Measurements from ENCODE around the gene MTARC1.

The MTARC1 gene

GRCh38 chr1:220785166-220786056 is 1.3 kb upstream of the MTARC1 start:
- H3K9ac ChIP-seq (ENCODE audit: insufficient read length, low read depth): peak overlapping the region; percentile 90
- no peak for DNase-seq (ENCODE audit: low read depth, low spot score)
- no peaks in the 10 kb centered on the region for H3K36me3 ChIP-seq (ENCODE audit: insufficient read depth, insufficient read length, low read length)
- H3K27me3 ChIP-seq (ENCODE audit: insufficient read depth, insufficient read length): no peaks in the 10 kb centered on the region
- TF ChIP-seq YY1 (IDR thresholded peaks at IDR 0.05; ENCODE audit: insufficient read depth, insufficient read length) (no peak), ZNF274 (IDR thresholded peaks at IDR 0.05; ENCODE audit: low read depth, low read length) (no peak), SUZ12 (IDR thresholded peaks at IDR 0.05; ENCODE audit: extremely low read depth, insufficient read depth, insufficient read length) (no peak)
- H3K4me3 ChIP-seq (ENCODE audit: insufficient read length, low read depth): no peak overlapping the region
- peaks cover 9% of the 10 kb centered on the region for H3K4me1 ChIP-seq (ENCODE audit: insufficient read depth, insufficient read length)
- H3K9me3 ChIP-seq (ENCODE audit: insufficient read depth, low read length): no peaks in the 10 kb centered on the region

GRCh38 chr1:220786057-220786336 is 716 bp upstream of the MTARC1 start:
- H3K4me3 ChIP-seq (ENCODE audit: insufficient read length, low read depth): peak overlapping the region; percentile 80
- DNase-seq (ENCODE audit: low read depth, low spot score): no peak
- H3K9me3 ChIP-seq (ENCODE audit: insufficient read depth, low read length): no peaks in the 10 kb centered on the region
- TF ChIP-seq ZNF274 (IDR thresholded peaks at IDR 0.05; ENCODE audit: low read depth, low read length) (no peak), YY1 (IDR thresholded peaks at IDR 0.05; ENCODE audit: insufficient read depth, insufficient read length) (no peak), SUZ12 (IDR thresholded peaks at IDR 0.05; ENCODE audit: extremely low read depth, insufficient read depth, insufficient read length) (no peak)
- H3K36me3 ChIP-seq (ENCODE audit: insufficient read depth, insufficient read length, low read length): no peaks in the 10 kb centered on the region
- H3K9ac ChIP-seq (ENCODE audit: insufficient read length, low read depth): peak overlapping the region; percentile 90
- peaks cover 9% of the 10 kb centered on the region for H3K4me1 ChIP-seq (ENCODE audit: insufficient read depth, insufficient read length)
- no peaks in the 10 kb centered on the region for H3K27me3 ChIP-seq (ENCODE audit: insufficient read depth, insufficient read length)

- Histone ChIP-seq H3K4me3 (ENCODE audit: insufficient read length, low read depth) (peak overlapping the region; percentile 80), H3K9ac (ENCODE audit: insufficient read length, low read depth) (peak overlapping the region; percentile 90), H3K36me3 (ENCODE audit: insufficient read depth, insufficient read length, low read length) (peaks cover 5% of the 10 kb centered on the region), H3K4me1 (ENCODE audit: insufficient read depth, insufficient read length) (peaks cover 9% of the 10 kb centered on the region), H3K27me3 (ENCODE audit: insufficient read depth, insufficient read length) (no peaks in the 10 kb centered on the region), H3K9me3 (ENCODE audit: insufficient read depth, low read length) (no peaks in the 10 kb centered on the region)
- peak; percentile 33 for DNase-seq (ENCODE audit: low read depth, low spot score)
- TF ChIP-seq ZNF274 (IDR thresholded peaks at IDR 0.05; ENCODE audit: low read depth, low read length): no peak
- no peak for TF ChIP-seq YY1 (IDR thresholded peaks at IDR 0.05; ENCODE audit: insufficient read depth, insufficient read length)
- no peak for TF ChIP-seq SUZ12 (IDR thresholded peaks at IDR 0.05; ENCODE audit: extremely low read depth, insufficient read depth, insufficient read length)
Observed at GRCh38 chr1:220787069-220787619, 431 bp downstream of the MTARC1 start.

- H3K27me3 ChIP-seq (ENCODE audit: insufficient read depth, insufficient read length): no peaks in the 10 kb centered on the region
- no peak overlapping the region for H3K9ac ChIP-seq (ENCODE audit: insufficient read length, low read depth)
- no peak overlapping the region for H3K4me3 ChIP-seq (ENCODE audit: insufficient read length, low read depth)
- DNase-seq (ENCODE audit: low read depth, low spot score): no peak
- peaks cover 5% of the 10 kb centered on the region for H3K36me3 ChIP-seq (ENCODE audit: insufficient read depth, insufficient read length, low read length)
- no peaks in the 10 kb centered on the region for H3K9me3 ChIP-seq (ENCODE audit: insufficient read depth, low read length)
- TF ChIP-seq YY1 (IDR thresholded peaks at IDR 0.05; ENCODE audit: insufficient read depth, insufficient read length) (no peak), ZNF274 (IDR thresholded peaks at IDR 0.05; ENCODE audit: low read depth, low read length) (no peak), SUZ12 (IDR thresholded peaks at IDR 0.05; ENCODE audit: extremely low read depth, insufficient read depth, insufficient read length) (no peak)
- peaks cover 9% of the 10 kb centered on the region for H3K4me1 ChIP-seq (ENCODE audit: insufficient read depth, insufficient read length)
Observed at GRCh38 chr1:220788900-220789299, 2.2 kb downstream of the MTARC1 start.

GRCh38 chr1:220789532-220790147 is 2.9 kb downstream of the MTARC1 start:
- no peaks in the 10 kb centered on the region for H3K27me3 ChIP-seq (ENCODE audit: insufficient read depth, insufficient read length)
- H3K9me3 ChIP-seq (ENCODE audit: insufficient read depth, low read length): no peaks in the 10 kb centered on the region
- H3K36me3 ChIP-seq (ENCODE audit: insufficient read depth, insufficient read length, low read length): peaks cover 5% of the 10 kb centered on the region
- DNase-seq (ENCODE audit: low read depth, low spot score): no peak
- H3K4me1 ChIP-seq (ENCODE audit: insufficient read depth, insufficient read length): peaks cover 9% of the 10 kb centered on the region
- TF ChIP-seq ZNF274 (IDR thresholded peaks at IDR 0.05; ENCODE audit: low read depth, low read length) (no peak), YY1 (IDR thresholded peaks at IDR 0.05; ENCODE audit: insufficient read depth, insufficient read length) (no peak), SUZ12 (IDR thresholded peaks at IDR 0.05; ENCODE audit: extremely low read depth, insufficient read depth, insufficient read length) (no peak)
- H3K4me3 ChIP-seq (ENCODE audit: insufficient read length, low read depth): no peak overlapping the region
- H3K9ac ChIP-seq (ENCODE audit: insufficient read length, low read depth): no peak overlapping the region

- no peak overlapping the region for H3K9ac ChIP-seq (ENCODE audit: insufficient read length, low read depth)
- no peaks in the 10 kb centered on the region for H3K9me3 ChIP-seq (ENCODE audit: insufficient read depth, low read length)
- DNase-seq (ENCODE audit: low read depth, low spot score): no peak
Observed at GRCh38 chr1:220791285-220791684, 4.6 kb downstream of the MTARC1 start.

GRCh38 chr1:220791956-220792355 is 5.2 kb downstream of the MTARC1 start:
- peaks cover 8% of the 10 kb centered on the region for H3K36me3 ChIP-seq (ENCODE audit: insufficient read depth, insufficient read length, low read length)
- no peak for DNase-seq (ENCODE audit: low read depth, low spot score)
- no peaks in the 10 kb centered on the region for H3K9me3 ChIP-seq (ENCODE audit: insufficient read depth, low read length)
- H3K9ac ChIP-seq (ENCODE audit: insufficient read length, low read depth): no peak overlapping the region
- no peaks in the 10 kb centered on the region for H3K27me3 ChIP-seq (ENCODE audit: insufficient read depth, insufficient read length)
- no peak overlapping the region for H3K4me3 ChIP-seq (ENCODE audit: insufficient read length, low read depth)
- no peaks in the 10 kb centered on the region for H3K4me1 ChIP-seq (ENCODE audit: insufficient read depth, insufficient read length)
- TF ChIP-seq YY1 (IDR thresholded peaks at IDR 0.05; ENCODE audit: insufficient read depth, insufficient read length) (no peak), ZNF274 (IDR thresholded peaks at IDR 0.05; ENCODE audit: low read depth, low read length) (no peak), SUZ12 (IDR thresholded peaks at IDR 0.05; ENCODE audit: extremely low read depth, insufficient read depth, insufficient read length) (no peak)

More at GRCh38 chr1:220791285-220791684, 4.6 kb downstream of the MTARC1 start:
- no peak overlapping the region for H3K4me3 ChIP-seq (ENCODE audit: insufficient read length, low read depth)
- no peaks in the 10 kb centered on the region for H3K4me1 ChIP-seq (ENCODE audit: insufficient read depth, insufficient read length)
- TF ChIP-seq SUZ12 (IDR thresholded peaks at IDR 0.05; ENCODE audit: extremely low read depth, insufficient read depth, insufficient read length) (no peak), ZNF274 (IDR thresholded peaks at IDR 0.05; ENCODE audit: low read depth, low read length) (no peak), YY1 (IDR thresholded peaks at IDR 0.05; ENCODE audit: insufficient read depth, insufficient read length) (no peak)
- H3K36me3 ChIP-seq (ENCODE audit: insufficient read depth, insufficient read length, low read length): peaks cover 5% of the 10 kb centered on the region
- no peaks in the 10 kb centered on the region for H3K27me3 ChIP-seq (ENCODE audit: insufficient read depth, insufficient read length)

Measured in NT2/D1 (cell line).